Muscle of leg (tissue), 11 donors: ENCODE measurements around the gene LRRC53. TPM values are rescaled to one million over a fixed set of nuclear protein-coding genes. Genes with fewer than 3 reads are reported as not detected.
A peak's percentile ranks its signal among the peaks of the same experiment; 100 is the strongest.

Experiments
- DNase-seq: peaks from one replicate; pipeline ENCODE4 v3.0.0; 2013
- H3K27ac ChIP-seq: one replicate; pipeline ENCODE4 v1.5.1; 2013; ENCODE audit warnings: mild to moderate bottlenecking, low read length, control low read depth
- H3K27me3 ChIP-seq: one replicate; pipeline ENCODE4 v1.6.1; 2013; ENCODE audit warnings: low read length; ENCODE audit not compliant: control insufficient read depth, insufficient read depth
- H3K36me3 ChIP-seq: one replicate; pipeline ENCODE4 v1.6.1; 2013; ENCODE audit warnings: low read length; ENCODE audit not compliant: control insufficient read depth, insufficient read depth
- H3K4me1 ChIP-seq: one replicate; pipeline ENCODE4 v1.6.1; 2013; ENCODE audit warnings: low read length; ENCODE audit not compliant: control insufficient read depth, insufficient read depth
- H3K4me3 ChIP-seq: one replicate; pipeline ENCODE4 v1.5.1; 2013; ENCODE audit warnings: low read length, control low read depth
- H3K9me3 ChIP-seq: replicated peaks from 2 replicates; pipeline ENCODE4 v1.6.1; 2013; ENCODE audit warnings: low read depth, low read length; ENCODE audit not compliant: control insufficient read depth
- WGBS: methylation state at CpG from one replicate; pipeline ENCODE4 v1.1.5; 2013; ENCODE audit warnings: missing lambda C conversion rate; ENCODE audit not compliant: insufficient coverage; 5-methylcytosine and 5-hydroxymethylcytosine counted together
- polyA plus RNA-seq, 8 donors: library from polyadenylated mRNA; unstranded; fragments of 120-200 nt; gene quantifications; one replicate each; pipeline versions ENCODE4 v1.2.1 to v1.2.3, GENCODE V29; 2013; ENCODE audit warnings: inconsistent platforms in 1 of 8, low replicate concordance in 1 of 8; ENCODE audit not compliant: insufficient read length in 8 of 8, insufficient read depth in 1 of 8
- total RNA-seq: library from RNA; stranded (reverse); fragments of 120-200 nt; gene quantifications from one replicate; pipeline ENCODE4 v1.2.4, GENCODE V29; 2013

LRRC53 gene
- total and polyA plus RNA-seq, 9 donors = not detected

DNA sequence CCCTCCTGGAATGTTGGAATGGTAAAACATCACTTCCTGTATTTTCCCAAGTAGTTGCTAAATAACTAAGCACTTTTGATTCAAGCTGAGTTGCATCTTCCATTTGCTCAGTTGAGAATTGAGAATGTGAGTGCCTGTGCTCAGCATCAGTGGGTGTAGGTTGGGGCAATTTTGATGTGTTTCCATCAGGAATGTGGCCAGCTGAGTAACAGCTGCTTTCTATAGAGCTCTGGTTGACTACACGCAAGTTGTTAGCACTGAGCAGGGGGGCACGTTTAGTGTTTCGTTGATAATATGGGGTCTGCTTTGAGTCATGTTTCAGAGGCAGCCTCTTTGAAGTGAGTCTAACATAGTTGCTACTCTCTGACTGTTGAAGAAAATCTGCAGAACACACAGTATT is 41.5 kb downstream of the LRRC53 start:
- H3K4me3 ChIP-seq = no peak overlapping the region
- no peaks in the 10 kb centered on the region for H3K9me3 ChIP-seq
- H3K27me3 ChIP-seq = no peaks in the 10 kb centered on the region
- H3K4me1 ChIP-seq = no peaks in the 10 kb centered on the region
- WGBS = 0% methylated on average over 1 of the region's 3 CpGs
- DNase-seq = peak; percentile 4
- no peaks in the 10 kb centered on the region for H3K36me3 ChIP-seq
- H3K27ac ChIP-seq = no peak overlapping the region

DNA sequence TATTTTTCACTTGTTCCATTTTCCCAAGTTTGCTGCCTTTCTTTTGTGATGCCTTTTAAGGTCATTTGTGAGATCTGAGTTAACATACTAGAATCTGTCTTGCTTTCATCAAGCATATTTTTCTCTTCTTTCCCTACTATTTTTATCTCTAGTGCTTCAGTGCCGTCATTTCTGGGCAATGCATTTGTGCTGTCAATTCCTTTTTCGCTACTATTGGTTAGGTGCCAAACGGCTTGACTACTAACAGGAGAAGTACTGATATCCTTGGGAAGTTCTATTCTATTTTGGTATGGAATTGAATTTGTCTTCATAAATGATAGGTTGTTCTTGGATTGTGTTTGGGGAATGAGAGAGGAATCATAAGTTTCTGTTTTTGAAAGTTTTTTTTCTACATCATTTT is 42.2 kb downstream of the LRRC53 start:
- peak; percentile 31 for DNase-seq
- Histone ChIP-seq H3K27me3 (no peaks in the 10 kb centered on the region), H3K36me3 (no peaks in the 10 kb centered on the region), H3K27ac (no peak overlapping the region), H3K9me3 (no peaks in the 10 kb centered on the region), H3K4me1 (no peaks in the 10 kb centered on the region), H3K4me3 (no peak overlapping the region)
- WGBS = 100% methylated on average over 1 of the region's 3 CpGs

DNA sequence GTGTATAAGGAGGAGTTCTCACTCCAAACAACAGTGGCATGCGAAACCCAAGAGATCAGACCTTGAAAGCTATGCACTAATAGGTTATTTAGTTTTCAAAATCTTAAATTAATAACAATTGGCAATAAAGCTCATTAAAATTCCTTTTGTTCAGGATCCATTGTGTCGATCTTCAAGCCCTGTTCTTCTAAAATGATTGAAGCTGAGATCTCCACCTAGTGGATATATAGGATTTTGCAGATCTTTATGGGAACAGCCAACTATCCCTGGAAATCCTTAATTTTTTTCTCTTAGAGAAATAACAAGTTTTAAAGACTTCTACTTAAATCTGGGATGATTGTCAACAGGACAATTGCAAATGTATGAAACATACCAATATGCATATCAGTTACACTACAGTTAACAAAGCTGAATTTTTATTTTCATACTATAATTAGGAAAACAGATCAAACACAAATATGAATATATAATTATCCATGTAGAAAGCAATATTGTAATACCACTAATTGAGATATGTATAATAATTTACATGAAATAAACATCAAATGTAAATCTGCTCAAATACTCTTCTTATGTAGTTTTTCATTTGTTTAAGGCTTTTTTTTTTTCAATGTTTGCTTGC is 43.3 kb downstream of the LRRC53 start:
- H3K27ac ChIP-seq = no peak overlapping the region
- peak; percentile 69 for DNase-seq

DNA sequence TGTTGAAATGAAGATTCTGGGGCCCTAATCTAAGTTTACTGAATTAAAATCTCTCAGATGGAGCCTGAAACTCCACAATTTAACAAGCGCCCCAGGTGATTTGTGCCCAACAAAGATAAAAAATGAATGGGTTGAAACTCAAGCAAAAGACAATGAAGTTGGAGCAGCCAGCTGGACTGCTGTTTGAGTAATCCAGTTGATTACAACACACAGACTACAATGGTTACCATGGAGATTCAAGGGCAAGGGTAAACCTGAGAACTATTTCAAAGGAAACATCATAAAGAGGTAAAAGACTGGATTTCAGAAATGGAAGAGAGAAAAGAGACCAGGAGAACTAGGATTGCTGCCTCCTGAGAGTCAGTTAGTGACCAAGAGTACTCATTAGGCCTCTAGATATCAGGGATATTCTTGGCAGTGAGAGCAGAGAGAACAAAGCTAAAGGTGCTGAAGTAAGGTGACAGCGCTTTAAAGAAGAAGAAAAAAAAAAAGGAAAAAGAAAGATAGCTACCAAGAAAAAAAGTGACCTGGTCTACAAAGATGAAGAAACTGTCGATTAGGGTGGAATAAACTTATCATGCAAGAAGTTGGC is 44.5 kb downstream of the LRRC53 start:
- 100% methylated on average over 2 of the region's 3 CpGs for WGBS
- Histone ChIP-seq H3K4me3 (no peak overlapping the region), H3K27ac (no peak overlapping the region), H3K36me3 (no peaks in the 10 kb centered on the region), H3K9me3 (no peaks in the 10 kb centered on the region), H3K4me1 (no peaks in the 10 kb centered on the region), H3K27me3 (no peaks in the 10 kb centered on the region)
- no peak for DNase-seq

More for the DNA sequence above, 43.3 kb downstream of the LRRC53 start:
- H3K27me3 ChIP-seq = no peaks in the 10 kb centered on the region
- H3K4me3 ChIP-seq = no peak overlapping the region
- no peaks in the 10 kb centered on the region for H3K4me1 ChIP-seq
- no CpG with 5 or more reads among the region's 2 CpGs for WGBS
- H3K36me3 ChIP-seq = no peaks in the 10 kb centered on the region
- H3K9me3 ChIP-seq = no peaks in the 10 kb centered on the region

DNA sequence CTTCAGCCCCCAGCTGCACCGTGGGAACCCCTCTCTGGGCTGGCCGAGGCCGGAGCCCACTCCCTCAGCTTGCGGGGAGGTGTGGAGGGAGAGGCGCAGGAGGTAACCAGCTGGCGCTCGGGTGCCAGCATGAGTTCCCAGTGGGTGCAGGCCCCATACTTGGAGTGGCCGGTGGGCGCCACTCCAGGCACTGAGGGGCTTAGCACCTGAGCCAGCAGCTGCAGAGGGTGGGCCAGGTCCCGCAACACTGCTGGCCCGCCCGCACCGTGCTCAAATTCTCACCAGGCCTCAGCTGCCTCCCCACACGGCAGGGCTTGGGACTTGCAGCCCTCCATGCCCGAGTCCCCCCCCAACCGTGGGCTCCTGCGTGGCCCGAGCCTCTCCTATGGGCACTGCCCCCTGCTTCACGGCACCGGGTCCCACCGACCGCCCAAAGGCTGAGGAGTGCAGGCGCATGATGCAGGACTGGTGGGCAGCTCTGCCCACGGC is 47.2 kb downstream of the LRRC53 start:
- Histone ChIP-seq H3K36me3 (no peaks in the 10 kb centered on the region), H3K4me1 (no peaks in the 10 kb centered on the region), H3K27me3 (no peaks in the 10 kb centered on the region), H3K9me3 (no peaks in the 10 kb centered on the region), H3K27ac (no peak overlapping the region), H3K4me3 (no peak overlapping the region)
- WGBS = 96% methylated on average over 14 of the region's 24 CpGs
- no peak for DNase-seq

DNA sequence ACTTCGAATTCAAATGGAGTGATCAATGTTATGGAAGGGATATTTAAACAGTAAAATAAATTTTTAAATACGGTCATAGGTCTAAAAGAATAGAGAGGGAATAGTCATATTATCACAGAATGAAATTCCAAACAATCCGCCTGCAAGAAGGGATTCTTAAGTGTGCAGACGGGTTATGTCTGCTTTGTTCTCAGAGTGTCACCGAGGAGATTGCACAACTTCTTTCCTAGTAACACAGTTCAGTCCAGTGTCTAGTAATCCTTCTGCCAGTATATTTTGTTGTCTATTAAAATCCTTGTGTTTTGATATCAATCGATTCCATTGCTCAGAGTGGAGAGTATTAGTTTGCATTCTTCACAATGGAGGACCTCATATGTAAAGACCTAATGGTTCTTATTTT is 48.4 kb downstream of the LRRC53 start:
- Histone ChIP-seq H3K27me3 (no peaks in the 10 kb centered on the region), H3K9me3 (no peaks in the 10 kb centered on the region), H3K36me3 (no peaks in the 10 kb centered on the region), H3K27ac (no peak overlapping the region), H3K4me3 (no peak overlapping the region), H3K4me1 (no peaks in the 10 kb centered on the region)
- WGBS = no CpG with 5 or more reads among the region's 6 CpGs
- no peak for DNase-seq

DNA sequence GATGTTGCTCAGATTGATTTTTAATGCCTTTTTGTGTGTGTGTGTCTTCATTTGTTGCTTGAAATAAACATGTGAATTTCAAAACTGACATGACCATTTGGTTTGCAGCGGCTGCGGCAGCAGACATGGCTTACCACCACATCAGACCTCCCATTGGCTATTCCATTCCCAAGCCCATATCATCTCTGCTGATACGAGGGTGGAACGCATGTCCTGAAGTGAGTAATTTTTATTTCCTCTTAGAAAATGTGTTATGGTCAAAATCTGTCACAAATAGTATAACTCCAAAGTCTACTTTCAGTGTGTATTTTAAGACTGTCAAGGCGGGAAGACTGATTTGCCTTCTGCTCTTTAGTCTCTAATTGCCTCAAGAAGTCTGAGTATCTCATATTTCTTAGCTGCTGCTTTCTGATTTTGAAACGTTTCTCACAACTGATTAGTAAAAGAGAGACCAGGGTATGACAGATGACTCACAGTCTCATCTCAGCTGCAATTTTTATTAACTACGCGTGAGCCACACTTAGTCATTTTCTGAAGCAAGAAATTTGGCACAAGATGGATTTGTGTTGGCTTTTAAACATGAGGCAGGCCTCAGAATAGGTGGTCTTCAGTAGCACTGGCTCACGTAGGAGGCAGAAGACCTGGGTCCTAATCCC is 49.0 kb downstream of the LRRC53 start:
- whole genome bisulfite sequencing = 83% methylated on average over 2 of the region's 9 CpGs
- Histone ChIP-seq H3K36me3 (no peaks in the 10 kb centered on the region), H3K4me1 (no peaks in the 10 kb centered on the region), H3K4me3 (no peak overlapping the region), H3K27ac (no peak overlapping the region), H3K9me3 (no peaks in the 10 kb centered on the region), H3K27me3 (no peaks in the 10 kb centered on the region)
- DNase-seq = no peak

DNA sequence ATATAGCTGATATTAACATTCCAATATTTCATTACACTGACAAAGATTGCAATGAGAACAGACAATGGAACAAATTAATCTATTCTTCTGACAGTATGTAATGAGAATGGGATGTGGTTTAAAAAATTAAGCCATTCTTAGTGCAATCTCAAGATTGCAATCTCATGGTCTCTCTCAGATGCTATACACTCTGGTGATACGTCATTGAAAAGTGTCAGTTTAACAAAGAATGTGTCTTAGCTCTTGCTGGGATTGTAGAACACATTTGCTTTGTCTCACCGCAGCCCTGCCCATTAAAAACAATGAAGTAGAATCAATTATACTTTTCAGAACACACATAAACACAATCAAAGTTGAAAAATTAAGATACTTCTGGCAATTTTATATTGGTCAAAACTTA is 55.2 kb downstream of the LRRC53 start:
- Histone ChIP-seq H3K27me3 (no peaks in the 10 kb centered on the region), H3K4me3 (no peak overlapping the region), H3K9me3 (no peaks in the 10 kb centered on the region), H3K36me3 (no peaks in the 10 kb centered on the region), H3K27ac (no peak overlapping the region), H3K4me1 (no peaks in the 10 kb centered on the region)
- no CpG with 5 or more reads among the region's 2 CpGs for WGBS
- no peak for DNase-seq

DNA sequence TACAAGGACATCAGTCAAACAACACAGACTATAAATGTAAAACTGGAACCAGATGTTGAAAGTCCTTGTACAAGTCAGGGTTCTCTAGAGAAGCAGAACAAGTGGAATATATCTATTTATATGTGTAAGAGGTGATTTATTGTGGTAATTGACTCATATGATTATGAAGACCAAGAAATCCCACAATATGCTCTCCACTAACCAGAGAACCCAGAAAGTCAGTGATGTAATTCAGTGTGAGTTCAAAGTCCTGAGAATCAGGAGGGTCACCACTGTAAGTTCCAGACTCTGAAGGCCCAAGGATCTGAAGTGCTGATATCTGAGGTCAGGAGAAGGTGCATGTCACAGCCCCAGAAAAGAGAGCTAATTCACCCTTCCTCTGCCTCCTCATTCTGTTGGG is 57.0 kb downstream of the LRRC53 start:
- H3K4me3 ChIP-seq = no peak overlapping the region
- H3K27me3 ChIP-seq = no peaks in the 10 kb centered on the region
- no peaks in the 10 kb centered on the region for H3K9me3 ChIP-seq
- H3K27ac ChIP-seq = no peak overlapping the region
- H3K36me3 ChIP-seq = no peaks in the 10 kb centered on the region
- no peak for DNase-seq
- no peaks in the 10 kb centered on the region for H3K4me1 ChIP-seq

DNA sequence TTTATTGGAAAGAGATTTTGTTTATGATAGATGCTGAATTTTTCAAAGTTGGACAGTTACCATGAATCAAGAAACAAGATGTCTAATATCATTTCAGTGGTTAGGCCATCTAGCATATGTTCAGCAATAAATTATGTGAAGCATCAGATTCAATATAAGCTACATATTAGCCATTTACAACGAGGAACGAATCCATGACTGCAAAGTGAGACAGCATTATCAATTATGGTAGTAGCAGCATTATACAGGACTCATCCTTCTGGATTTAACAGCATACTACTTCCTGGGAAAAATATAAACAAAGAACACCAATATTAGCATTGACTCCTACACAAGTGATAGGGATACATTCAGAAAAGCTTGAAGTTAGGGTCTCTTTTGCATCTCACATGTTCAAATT is 59.1 kb downstream of the LRRC53 start:
- Histone ChIP-seq H3K27me3 (no peaks in the 10 kb centered on the region), H3K4me3 (no peak overlapping the region), H3K9me3 (no peaks in the 10 kb centered on the region), H3K27ac (no peak overlapping the region), H3K4me1 (no peaks in the 10 kb centered on the region), H3K36me3 (no peaks in the 10 kb centered on the region)
- DNase-seq = no peak
- no CpG with 5 or more reads among the region's 2 CpGs for WGBS
